Measurements from ENCODE around the gene IFNA10. TPM values are rescaled to one million over a fixed set of nuclear protein-coding genes. Genes with fewer than 3 reads are reported as not detected.
"Not testable (repeated sequence)": the region's sequence is repeated elsewhere in the genome, so short reads cannot be mapped to it uniquely, and the experiment has no call there.

The IFNA10 gene
- total RNA-seq, 1 donor from 2014 or later = not detected

GRCh38 chr9:21187487-21187886 lies 19.5 kb downstream of the IFNA10 start, which contains the start of gene IFNA4:
Gene IFNA4 (minus strand): TSS chr9:21187587. CDS start chr9:21187531, 56 bp downstream.
- DNase-seq = not testable (repeated sequence)

GRCh38 chr9:21182810-21183736 lies 23.9 kb downstream of the IFNA10 start:
- peak; percentile 19 for DNase-seq

DNA sequence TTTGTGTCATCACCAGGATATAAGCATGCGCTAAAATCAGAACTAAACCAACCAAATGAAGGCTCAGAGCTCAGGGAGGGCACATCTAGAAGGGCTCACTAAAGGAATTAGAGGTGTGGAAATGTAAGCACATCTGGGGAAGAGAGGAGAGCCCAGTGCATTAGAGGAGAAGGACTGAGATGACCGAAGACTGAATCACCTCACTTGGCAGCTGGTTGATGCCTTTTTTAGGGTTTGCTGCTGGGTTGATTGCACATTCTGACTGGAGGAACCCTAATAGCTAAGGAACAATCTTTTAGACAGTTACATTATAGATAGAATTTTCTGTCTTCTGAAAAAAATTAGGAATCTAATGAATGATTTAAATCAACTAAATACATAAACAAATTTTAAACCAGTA lies 32.3 kb downstream of the IFNA10 start:
- no peak for DNase-seq

DNA sequence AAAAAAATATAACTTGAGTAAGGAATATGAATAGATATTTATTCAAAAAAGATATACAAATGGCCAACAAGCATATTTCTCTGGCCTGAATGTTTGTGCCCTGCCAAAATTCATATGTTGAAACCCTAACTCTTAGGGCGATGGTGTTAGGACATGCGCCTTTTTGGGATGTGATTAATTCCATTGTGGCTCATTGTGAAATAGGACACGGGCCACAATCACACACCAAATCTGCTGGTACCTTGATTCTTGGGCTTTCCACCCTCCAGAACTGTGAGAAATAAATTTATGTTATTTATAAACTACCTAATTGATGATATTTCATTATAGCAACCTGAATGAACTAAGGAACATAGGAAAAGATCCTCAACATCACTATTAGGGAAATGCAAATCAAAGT lies 34.8 kb downstream of the IFNA10 start:
- no peak for DNase-seq

DNA sequence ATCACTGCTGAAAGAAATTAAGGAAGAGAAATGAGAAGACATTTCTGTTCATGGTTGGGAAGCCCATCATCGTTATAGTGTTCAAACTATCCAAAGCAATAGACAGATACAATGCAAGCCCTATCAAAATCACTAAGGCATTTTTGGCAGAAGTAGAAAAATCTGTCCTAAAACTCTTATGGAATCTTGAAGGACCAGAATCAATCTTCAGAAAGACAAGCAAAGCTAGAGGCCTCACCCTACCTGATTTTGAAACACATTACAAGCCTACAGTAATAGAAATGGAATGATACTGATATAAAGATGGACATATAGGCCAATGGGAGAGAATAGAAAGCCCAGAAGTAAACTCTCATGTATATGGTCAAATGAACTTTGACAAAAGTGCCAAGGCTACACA lies 35.6 kb downstream of the IFNA10 start:
- DNase-seq = no peak

DNA sequence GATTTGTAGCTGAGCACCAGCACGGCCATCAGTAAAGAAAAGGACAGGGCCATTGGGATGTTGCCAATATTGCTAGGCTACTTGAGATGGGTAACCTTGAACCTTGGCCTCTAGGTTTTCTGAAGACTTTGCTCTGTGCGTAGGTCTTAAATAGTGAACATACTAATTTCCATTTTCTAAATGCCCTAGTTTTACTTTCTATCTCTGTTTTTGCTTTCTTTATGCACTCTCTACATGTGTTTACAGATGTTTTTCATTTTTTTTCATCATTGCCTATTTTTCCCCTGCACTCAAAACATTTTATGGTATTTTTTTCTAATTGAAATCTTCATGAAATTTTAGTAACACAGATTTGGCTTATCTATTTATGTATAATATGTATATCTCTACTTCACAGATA lies 40.4 kb downstream of the IFNA10 start, which contains the start of gene IFNA21:
Gene IFNA21 (minus strand): TSS at position 101 of the 400 bp plus-strand sequence. CDS start 48 bp downstream, at position 53.
- not testable (repeated sequence) for DNase-seq

- no peak for DNase-seq
These were observed 41.4 kb downstream of the IFNA10 start for GRCh38 chr9:21165516-21165915.

DNA sequence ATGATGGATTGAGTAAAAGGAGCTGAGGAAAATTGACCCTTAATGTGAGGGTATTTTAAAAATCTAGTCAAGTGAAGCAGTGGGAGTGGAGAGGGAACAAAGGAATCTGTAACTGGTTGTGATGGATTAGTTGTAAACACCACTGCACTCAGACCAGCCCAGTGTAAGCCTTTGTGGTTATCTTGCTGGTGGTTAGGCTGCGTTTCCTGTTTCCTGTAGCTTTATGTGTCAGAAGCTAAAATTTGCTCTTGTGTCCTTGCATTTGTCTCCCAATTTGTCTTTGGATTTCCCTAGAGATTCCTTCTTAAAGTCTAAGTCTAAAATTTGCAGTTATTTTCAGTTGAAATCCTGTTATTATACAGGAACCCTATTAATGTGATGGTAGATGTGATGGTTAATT lies 46.8 kb downstream of the IFNA10 start:
- DNase-seq = peak; percentile 18

Other genes starting within 250 kb of the IFNA10 start
- 0.51 and 0.56 TPM in 2 replicates for gene HACD4, start 175.5 kb downstream of the IFNA10 start, total RNA-seq
- gene IFNB1, start 129.2 kb downstream of the IFNA10 start, total RNA-seq = not detected in 2 replicates
- not detected in 2 replicates for gene IFNW1, start 65.3 kb downstream of the IFNA10 start, total RNA-seq
- not detected in 2 replicates for gene IFNA21, start 40.5 kb downstream of the IFNA10 start, total RNA-seq
- gene IFNA4, start 19.6 kb downstream of the IFNA10 start, total RNA-seq = not detected in 2 replicates
- gene IFNA7, start 4.9 kb downstream of the IFNA10 start, total RNA-seq = not detected in 2 replicates
- gene IFNA16, start 10.2 kb upstream of the IFNA10 start, total RNA-seq = not detected in 2 replicates
- not detected in 2 replicates for gene IFNA17, start 21.1 kb upstream of the IFNA10 start, total RNA-seq
- not detected in 2 replicates for gene IFNA14, start 32.9 kb upstream of the IFNA10 start, total RNA-seq
- gene IFNA5, start 98.2 kb upstream of the IFNA10 start, total RNA-seq = 0.09 TPM in 1 of 2 replicates, not detected in the other
- 44.2 and 45.3 TPM in 2 replicates for gene KLHL9, start 128.3 kb upstream of the IFNA10 start, total RNA-seq
- gene IFNA6, start 143.7 kb upstream of the IFNA10 start, total RNA-seq = not detected in 2 replicates
- not detected in 2 replicates for gene IFNA13, start 160.9 kb upstream of the IFNA10 start, total RNA-seq
- not detected in 2 replicates for gene IFNA2, start 178.3 kb upstream of the IFNA10 start, total RNA-seq
- gene IFNA8, start 202.0 kb upstream of the IFNA10 start, total RNA-seq = not detected in 2 replicates
- not detected in 2 replicates for gene IFNA1, start 233.3 kb upstream of the IFNA10 start, total RNA-seq